Adipose tissue (tissue), 3 donors: ENCODE measurements around the gene PDPN. TPM values are rescaled to one million over a fixed set of nuclear protein-coding genes. Genes with fewer than 3 reads are reported as not detected.

ENCODE experiments used
- H3K27ac ChIP-seq: one replicate; pipeline ENCODE4 v1.5.1; 2013; ENCODE audit warnings: low read depth, low read length
- WGBS, 3 donors: extraction: QIAGEN DNeasy Blood & Tissue Kit; methylation state at CpG; one replicate each; pipeline ENCODE4 v1.1.7; 2013; 5-methylcytosine and 5-hydroxymethylcytosine counted together
- polyA plus RNA-seq, 3 donors: library from polyadenylated mRNA; stranded (reverse); fragments of 200-250 nt; gene quantifications; one replicate each; pipeline ENCODE4 v1.2.3, GENCODE V29; 2013
- donor health status: healthy with polysubstance abuse.
- donor health status: Bipolar disorder and iron deficiency.
- donor health status: healthy.

The PDPN gene
- polyA plus RNA-seq, 3 donors, result 5.8 to 63.7 (median 38.8) TPM

GRCh38 chr1:13570924-13571323 is 12.7 kb upstream of the PDPN start:
- H3K27ac ChIP-seq, result no peak overlapping the region
- WGBS, 3 donors, result 64 to 69% (median 65%) methylated on average over 5 of the region's 5 CpGs

- 67 to 82% (median 80%) methylated on average over 4 of the region's 4 CpGs for WGBS, 3 donors
- H3K27ac ChIP-seq, result no peak overlapping the region
Observed at GRCh38 chr1:13573586-13573985, 10.0 kb upstream of the PDPN start.

- H3K27ac ChIP-seq, result no peak overlapping the region
- 73 to 84% (median 74%) methylated on average over 11 of the region's 11 CpGs for WGBS, 3 donors
Observed at GRCh38 chr1:13576926-13577325, 6.7 kb upstream of the PDPN start.

GRCh38 chr1:13577846-13578245 is 5.8 kb upstream of the PDPN start:
- 66 to 80% (median 80%) methylated on average over 8 of the region's 8 CpGs for WGBS, 3 donors
- no peak overlapping the region for H3K27ac ChIP-seq

- no peak overlapping the region for H3K27ac ChIP-seq
- WGBS, 3 donors, result 73 to 85% (median 82%) methylated on average over 5 of the region's 5 CpGs
Observed at GRCh38 chr1:13581446-13581845, 2.2 kb upstream of the PDPN start.

GRCh38 chr1:13582713-13583443 is 754 bp upstream of the PDPN start:
- 35 to 43% (median 41%) methylated on average over 27 of the region's 27 CpGs for WGBS, 3 donors
- H3K27ac ChIP-seq, result no peak overlapping the region

- H3K27ac ChIP-seq, result peak overlapping the region; percentile 61
- 7 to 12% (median 7%) methylated on average over 47 of the region's 47 CpGs for WGBS, 3 donors
Observed at GRCh38 chr1:13583966-13584791, 547 bp downstream of the PDPN start.

GRCh38 chr1:13584876-13585611 is 1.4 kb downstream of the PDPN start:
- 70 to 83% (median 71%) methylated on average over 11 of the region's 11 CpGs for WGBS, 3 donors
- peak overlapping the region; percentile 61 for H3K27ac ChIP-seq

GRCh38 chr1:13585612-13585991 is 2.0 kb downstream of the PDPN start:
- WGBS, 3 donors, result 58 to 71% (median 64%) methylated on average over 9 of the region's 9 CpGs
- no peak overlapping the region for H3K27ac ChIP-seq

GRCh38 chr1:13586001-13586400 is 2.4 kb downstream of the PDPN start:
- 50 to 71% (median 57%) methylated on average over 7 of the region's 7 CpGs for WGBS, 3 donors
- no peak overlapping the region for H3K27ac ChIP-seq

GRCh38 chr1:13587256-13588030 is 3.8 kb downstream of the PDPN start:
- no peak overlapping the region for H3K27ac ChIP-seq
- WGBS, 3 donors, result 28 to 48% (median 40%) methylated on average over 9 of the region's 9 CpGs

- no peak overlapping the region for H3K27ac ChIP-seq
- 81 to 86% (median 82%) methylated on average over 11 of the region's 11 CpGs for WGBS, 3 donors
Observed at GRCh38 chr1:13588946-13589796, 5.5 kb downstream of the PDPN start.

GRCh38 chr1:13590486-13590885 is 6.9 kb downstream of the PDPN start:
- H3K27ac ChIP-seq, result no peak overlapping the region
- WGBS, 3 donors, result 71 to 79% (median 75%) methylated on average over 7 of the region's 7 CpGs

- no peak overlapping the region for H3K27ac ChIP-seq
- 26 to 43% (median 29%) methylated on average over 10 of the region's 10 CpGs for WGBS, 3 donors
Observed at GRCh38 chr1:13593511-13594131, 10.0 kb downstream of the PDPN start.

GRCh38 chr1:13595411-13595810 is 11.8 kb downstream of the PDPN start:
- 84 to 88% (median 86%) methylated on average over 10 of the region's 10 CpGs for WGBS, 3 donors

GRCh38 chr1:13597166-13597565 is 13.5 kb downstream of the PDPN start:
- no peak overlapping the region for H3K27ac ChIP-seq
- 39 to 63% (median 57%) methylated on average over 7 of the region's 7 CpGs for WGBS, 3 donors

More at GRCh38 chr1:13595411-13595810, 11.8 kb downstream of the PDPN start:
- H3K27ac ChIP-seq, result no peak overlapping the region
